ENCODE data around the gene EYA2. TPM values are rescaled to one million over a fixed set of nuclear protein-coding genes. Genes with fewer than 3 reads are reported as not detected.

The EYA2 gene
- total and polyA plus RNA-seq, 12 donors: 0.54 to 2.2 (median 1.4) TPM

- Histone ChIP-seq H3K4me1 (replicated peaks in 1 of 2) (no peaks in the 10 kb centered on the region), H3K4me3 (no peak overlapping the region), H3K27ac (no peak overlapping the region), H3K36me3 (replicated peaks in 1 of 2) (no peaks in the 10 kb centered on the region), H3K27me3 (no peaks in the 10 kb centered on the region), H3K9me3 (replicated peaks in 1 of 3) (no peaks in the 10 kb centered on the region)
- no peak for DNase-seq
- WGBS, 4 donors: 70 to 75% (median 73%) methylated on average over 18 of the region's 18 CpGs
- no peak for TF ChIP-seq POLR2A (IDR thresholded peaks at IDR 0.05)
- no peak for TF ChIP-seq CTCF (IDR thresholded peaks at IDR 0.05)
- intact Hi-C loops (cut with DNase I): no loop called here
Observed at GRCh38 chr20:46936415-46937156, 41.9 kb downstream of the EYA2 start.

GRCh38 chr20:46937157-46937523 lies 42.5 kb downstream of the EYA2 start:
- Histone ChIP-seq H3K27ac (no peak overlapping the region), H3K4me3 (no peak overlapping the region), H3K4me1 (replicated peaks in 1 of 2) (no peaks in the 10 kb centered on the region), H3K9me3 (replicated peaks in 1 of 3) (no peaks in the 10 kb centered on the region), H3K27me3 (no peaks in the 10 kb centered on the region), H3K36me3 (replicated peaks in 1 of 2) (no peaks in the 10 kb centered on the region)
- TF ChIP-seq CTCF (IDR thresholded peaks at IDR 0.05) (no peak), POLR2A (IDR thresholded peaks at IDR 0.05) (no peak)
- 66 to 75% (median 72%) methylated on average over 4 of the region's 4 CpGs for WGBS, 4 donors
- no peak for DNase-seq
- intact Hi-C loops (cut with DNase I): no loop called here

GRCh38 chr20:46937533-46938226 lies 43.0 kb downstream of the EYA2 start:
- TF ChIP-seq POLR2A (IDR thresholded peaks at IDR 0.05): no peak
- H3K4me1 ChIP-seq (replicated peaks in 1 of 2): no peaks in the 10 kb centered on the region
- intact Hi-C loops (cut with DNase I): no loop called here
- 65 to 80% (median 75%) methylated on average over 7 of the region's 7 CpGs for WGBS, 4 donors
- H3K36me3 ChIP-seq (replicated peaks in 1 of 2): no peaks in the 10 kb centered on the region
- no peak overlapping the region for H3K27ac ChIP-seq
- H3K4me3 ChIP-seq: no peak overlapping the region
- DNase-seq: no peak
- H3K27me3 ChIP-seq: no peaks in the 10 kb centered on the region
- H3K9me3 ChIP-seq (replicated peaks in 1 of 3): no peaks in the 10 kb centered on the region

DNA sequence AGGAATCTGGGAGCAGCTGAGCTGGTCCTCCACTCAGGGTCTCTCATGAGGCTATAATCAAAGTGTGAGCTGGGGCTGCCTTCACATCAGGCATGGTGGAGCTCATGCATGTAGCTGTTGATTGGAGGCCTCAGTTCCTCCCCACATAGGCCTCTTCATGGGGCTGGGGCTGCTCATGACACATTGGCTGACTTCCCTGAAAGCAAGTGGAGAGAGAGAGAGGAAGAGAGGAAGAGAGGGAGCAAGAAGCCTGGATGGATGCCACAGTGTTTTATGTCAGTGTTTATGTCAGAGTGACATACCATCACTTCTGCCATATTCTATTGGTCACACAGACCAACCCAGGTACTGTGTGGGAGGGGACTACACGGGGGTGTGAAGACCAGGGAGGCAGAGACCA lies 43.8 kb downstream of the EYA2 start:
- DNase-seq: no peak
- Histone ChIP-seq H3K4me3 (no peak overlapping the region), H3K27me3 (no peaks in the 10 kb centered on the region), H3K9me3 (replicated peaks in 1 of 3) (no peaks in the 10 kb centered on the region), H3K27ac (no peak overlapping the region), H3K4me1 (replicated peaks in 1 of 2) (no peaks in the 10 kb centered on the region), H3K36me3 (replicated peaks in 1 of 2) (no peaks in the 10 kb centered on the region)
- TF ChIP-seq CTCF (IDR thresholded peaks at IDR 0.05): no peak
- TF ChIP-seq POLR2A (IDR thresholded peaks at IDR 0.05): no peak
- intact Hi-C loops (cut with DNase I): no loop called here
- 70 to 75% (median 73%) methylated on average over 1 of the region's 1 CpG for WGBS, 4 donors

Data from adrenal gland (tissue), 12 donors.